HG02840 (cell line): ENCODE results near the gene RCAN1.

Experiments used
- ATAC-seq: cut with Tn5 transposase; IDR thresholded peaks from one replicate; pipeline ENCODE4 v1.9.1; 2021; ENCODE audit warnings: mild to moderate bottlenecking, moderate library complexity, moderate number of reproducible peaks; ENCODE audit not compliant: unreplicated experiment, low FRiP score

Gene RCAN1

DNA sequence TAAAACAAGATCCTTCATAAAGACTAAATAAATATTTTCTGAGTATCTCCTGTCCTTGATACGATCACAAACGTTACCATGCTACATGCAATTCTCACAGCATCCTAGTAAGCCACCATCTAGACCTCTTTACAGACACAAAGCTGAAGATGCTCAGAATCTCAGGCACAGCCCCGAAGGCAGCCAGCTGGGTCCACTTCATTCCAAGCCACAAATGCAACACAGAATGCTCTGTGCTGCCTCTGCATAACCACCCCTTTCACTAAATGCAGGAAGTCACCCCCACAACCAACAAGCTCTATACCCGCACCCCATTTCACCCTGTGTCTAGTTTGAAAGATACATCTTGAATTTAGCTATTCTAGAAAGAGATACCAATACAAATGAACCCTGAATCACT, 12.9 kb downstream of the RCAN1 start:
- no peak for ATAC-seq

DNA sequence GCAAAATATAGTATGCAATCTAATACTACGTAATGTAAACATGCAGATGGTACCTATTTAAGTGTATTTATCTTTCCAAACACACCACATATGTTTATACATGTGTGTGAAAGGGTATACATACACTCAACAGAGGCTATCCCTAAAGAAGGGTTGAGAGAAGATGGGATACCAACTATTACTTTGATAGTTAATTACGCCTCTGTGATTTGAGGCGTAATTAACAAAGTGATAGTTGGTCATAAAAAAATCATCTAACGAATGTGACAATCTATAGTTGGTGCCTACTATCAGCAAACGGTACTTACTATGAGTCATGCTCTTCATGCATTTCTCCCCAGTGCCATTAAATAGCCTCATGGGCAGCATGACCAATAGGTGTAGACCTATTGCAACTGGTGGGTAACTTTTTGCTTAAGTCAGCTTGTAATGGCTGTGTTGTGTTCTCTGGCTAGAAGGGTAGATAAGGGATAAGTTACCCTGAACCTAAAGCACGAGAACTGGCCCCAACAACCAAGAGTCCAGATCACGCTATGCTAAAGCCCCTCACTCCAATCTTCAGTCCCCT, 15.3 kb downstream of the RCAN1 start:
- ATAC-seq, result no peak

DNA sequence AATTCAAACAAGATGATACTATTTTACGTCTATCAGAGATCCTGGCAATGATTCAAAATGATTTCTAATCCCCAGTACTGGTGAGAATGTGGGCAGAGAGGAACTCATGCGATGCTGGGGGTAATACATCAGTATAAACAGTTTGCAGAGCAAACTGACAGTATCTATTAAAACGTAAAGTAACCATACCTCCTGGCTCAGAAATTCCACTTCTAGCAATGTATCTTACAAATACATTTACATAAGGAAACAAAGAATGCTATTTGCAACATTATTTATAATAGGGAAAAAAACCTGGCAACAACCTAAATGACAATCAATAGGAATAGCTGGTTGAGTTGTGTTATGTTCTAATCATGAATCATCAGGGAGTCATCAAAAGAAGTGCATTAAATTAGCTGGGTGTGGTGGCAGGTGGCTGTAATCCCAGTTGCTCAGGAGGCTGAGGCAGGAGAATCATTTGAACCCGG, 15.9 kb downstream of the RCAN1 start:
- no peak for ATAC-seq

DNA sequence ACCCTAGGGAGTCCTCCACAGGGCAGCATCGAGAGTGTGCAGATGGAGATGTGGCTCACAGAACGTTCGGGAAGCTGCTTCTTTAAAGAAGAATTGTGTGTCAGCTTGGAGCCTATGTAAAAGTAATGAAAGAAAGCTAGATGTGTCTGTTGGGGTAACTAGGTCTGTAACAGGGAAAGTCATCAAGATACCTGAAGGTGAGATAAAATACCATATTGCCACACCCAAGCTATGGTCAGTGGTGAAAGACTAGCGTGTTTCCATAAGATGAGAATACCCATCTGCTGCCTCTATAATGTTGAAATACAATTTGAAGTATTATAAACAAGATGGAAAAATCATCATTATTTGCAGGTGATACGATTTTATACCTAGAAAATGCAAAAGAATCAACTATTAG, 17.5 kb downstream of the RCAN1 start:
- ATAC-seq, result no peak

DNA sequence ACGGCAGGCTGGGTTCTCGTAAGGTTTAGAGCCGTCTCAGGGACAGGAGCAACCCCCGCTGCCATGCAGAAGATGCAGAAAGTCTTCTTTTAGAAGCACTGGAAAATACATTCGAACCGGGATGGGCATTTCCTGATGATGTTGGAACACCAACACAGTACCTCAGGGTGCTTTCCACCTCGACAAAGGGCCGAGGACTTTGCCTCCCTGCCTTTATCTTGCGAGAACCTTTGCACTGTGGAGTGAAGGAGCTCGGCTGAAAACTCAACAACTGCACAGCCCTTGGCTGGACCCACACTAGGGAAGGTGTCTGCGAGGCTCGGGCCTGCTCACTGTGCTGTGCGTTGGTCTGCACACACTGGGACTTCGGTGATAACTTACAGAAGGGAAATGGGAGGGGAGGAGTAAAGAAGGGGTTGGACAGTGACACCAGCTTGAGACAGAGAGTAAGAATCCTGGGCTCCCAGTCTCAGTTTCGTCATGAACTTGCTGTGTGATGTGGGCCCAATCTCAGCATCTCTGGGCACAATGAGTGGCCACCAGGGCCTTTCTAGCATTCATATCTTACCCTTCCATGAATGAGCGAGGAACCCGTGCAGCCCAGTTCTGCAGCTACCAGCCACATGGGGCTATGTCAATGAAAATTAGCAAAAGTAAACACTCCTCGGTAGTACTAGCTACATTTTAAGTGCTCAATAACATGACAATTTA, 18.2 kb downstream of the RCAN1 start:
- ATAC-seq, result no peak

DNA sequence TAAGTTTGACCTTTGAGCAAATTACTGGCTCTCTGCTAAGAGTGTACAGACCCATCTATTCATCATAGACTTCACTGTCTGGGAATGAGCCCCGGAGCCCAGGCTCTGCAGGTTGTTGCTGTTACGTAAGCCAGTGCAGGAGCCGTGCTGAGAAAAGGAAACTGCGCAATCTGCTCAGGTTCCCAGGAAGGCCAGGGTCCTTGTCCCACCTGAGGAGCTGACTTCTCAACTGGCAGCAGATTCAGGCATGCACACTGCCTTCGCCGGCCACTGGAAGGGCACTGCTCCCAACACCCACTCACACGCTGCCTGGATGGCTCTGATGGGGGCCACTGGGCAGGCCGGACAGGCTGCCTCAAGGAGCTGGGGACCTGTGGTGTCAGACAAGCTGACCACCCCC, 19.5 kb downstream of the RCAN1 start:
- no peak for ATAC-seq

DNA sequence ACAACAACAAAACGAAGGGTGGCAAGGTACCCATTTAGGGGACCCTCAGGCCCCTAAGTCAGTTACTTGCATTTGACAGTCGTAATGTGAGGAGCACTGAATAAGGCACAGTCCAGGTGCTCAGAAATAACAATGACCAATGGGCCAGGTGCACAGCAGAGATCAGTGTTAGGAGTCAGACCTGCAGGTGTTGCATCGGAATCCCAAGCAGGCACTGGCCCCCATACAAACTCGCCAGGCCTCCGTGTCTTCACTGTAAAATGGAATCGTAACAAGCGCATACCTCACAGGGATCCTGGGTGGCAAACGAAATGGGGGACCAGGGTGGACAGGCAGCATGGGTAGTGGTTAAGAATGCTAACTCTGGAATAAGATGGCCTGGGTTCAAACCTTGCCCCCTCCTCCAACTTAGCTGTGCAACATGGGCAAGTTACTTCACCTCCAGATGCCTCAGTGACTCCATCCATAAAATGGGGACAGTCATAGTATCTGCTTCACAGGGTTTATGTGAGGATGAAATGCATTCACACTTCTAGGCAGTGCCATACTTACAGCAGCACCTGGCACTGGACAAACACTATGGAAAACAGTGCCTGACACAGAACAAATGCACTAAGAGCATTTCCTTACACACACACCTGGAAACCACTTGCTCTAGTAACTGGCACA, 20.2 kb downstream of the RCAN1 start:
- ATAC-seq, result no peak

DNA sequence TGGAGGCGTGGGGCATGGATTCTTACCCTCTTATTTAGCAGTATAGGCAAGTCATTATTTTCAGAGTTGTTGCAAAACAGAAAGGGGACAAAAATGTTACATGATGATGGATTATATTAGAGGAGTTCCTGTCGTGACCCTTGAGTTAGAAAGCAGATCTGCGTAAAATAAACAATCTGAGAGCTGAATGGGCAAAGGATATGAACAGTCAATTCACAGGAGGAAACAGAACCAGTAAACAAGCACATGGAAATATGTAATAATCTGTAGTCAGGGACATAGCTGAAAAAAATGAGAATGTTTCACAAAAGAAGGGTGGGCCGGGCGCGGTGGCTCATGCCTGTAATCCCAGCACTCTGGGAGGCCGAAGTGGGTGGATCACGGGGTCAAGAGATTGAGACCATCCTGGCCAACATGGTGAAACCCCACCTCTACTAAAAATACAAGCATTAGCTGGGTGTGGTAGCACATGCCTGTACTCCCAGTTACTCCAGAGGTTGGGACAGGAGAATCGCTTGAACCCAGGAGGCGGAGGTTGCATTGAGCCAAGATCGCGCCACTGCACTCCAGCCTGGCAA, 20.9 kb downstream of the RCAN1 start:
- no peak for ATAC-seq

DNA sequence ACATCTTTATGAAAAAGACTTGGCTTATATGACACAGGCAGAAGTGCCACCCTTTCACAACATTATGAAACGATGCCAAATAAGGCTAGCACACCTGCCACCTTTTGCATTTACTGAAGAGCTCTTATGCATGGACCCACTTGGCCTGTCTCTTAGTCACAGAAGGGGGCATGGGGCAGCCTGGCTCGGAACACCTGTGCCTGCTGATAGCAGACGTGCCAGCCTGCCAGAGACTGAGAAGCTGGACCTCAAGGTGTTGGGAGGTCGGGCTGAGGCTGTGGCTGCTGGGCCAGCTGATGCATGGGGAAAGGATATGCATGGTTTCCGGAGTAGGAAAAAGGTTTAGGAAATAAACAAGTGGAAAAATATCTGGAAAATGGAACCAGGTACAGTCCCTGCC, 21.5 kb downstream of the RCAN1 start:
- no peak for ATAC-seq

DNA sequence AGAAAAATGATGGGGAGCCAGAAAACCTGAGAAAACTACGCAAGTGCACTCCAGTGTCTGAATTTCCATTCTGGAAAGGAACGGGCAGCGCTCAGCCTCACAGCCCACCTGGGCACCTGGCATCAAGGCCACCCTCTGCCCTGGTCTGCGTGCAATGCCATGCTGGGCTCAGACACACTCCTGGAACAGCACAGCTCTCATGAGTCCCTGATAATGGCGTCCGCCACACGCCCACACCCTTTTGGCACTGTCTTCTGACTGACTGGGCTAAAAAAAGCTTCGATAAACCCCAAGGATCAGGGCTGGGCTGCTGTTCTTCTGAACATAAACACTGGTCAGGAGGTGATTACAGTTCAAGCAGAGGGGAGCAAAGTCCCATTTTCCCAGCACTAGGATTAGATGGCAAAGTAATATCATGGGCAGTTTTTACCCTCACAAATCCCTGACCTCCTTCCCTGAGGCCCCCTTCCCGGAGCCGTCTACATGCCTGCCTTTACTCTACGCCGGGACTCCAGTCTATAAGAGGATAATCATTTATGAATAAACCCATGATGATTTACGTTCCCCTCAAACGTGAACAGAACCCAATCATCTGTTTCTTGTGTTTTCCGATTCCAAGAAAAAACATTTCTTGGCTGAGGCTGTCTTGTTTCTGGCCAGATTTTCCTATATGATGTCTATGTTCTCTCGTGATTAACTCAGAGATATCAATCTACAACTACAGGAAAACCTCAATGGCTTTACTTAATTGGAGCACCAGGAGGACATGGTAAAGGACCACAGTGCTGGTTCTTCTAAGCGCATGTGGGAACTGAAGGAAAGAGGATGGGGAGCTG, 22.6 kb downstream of the RCAN1 start:
- ATAC-seq, result no peak

DNA sequence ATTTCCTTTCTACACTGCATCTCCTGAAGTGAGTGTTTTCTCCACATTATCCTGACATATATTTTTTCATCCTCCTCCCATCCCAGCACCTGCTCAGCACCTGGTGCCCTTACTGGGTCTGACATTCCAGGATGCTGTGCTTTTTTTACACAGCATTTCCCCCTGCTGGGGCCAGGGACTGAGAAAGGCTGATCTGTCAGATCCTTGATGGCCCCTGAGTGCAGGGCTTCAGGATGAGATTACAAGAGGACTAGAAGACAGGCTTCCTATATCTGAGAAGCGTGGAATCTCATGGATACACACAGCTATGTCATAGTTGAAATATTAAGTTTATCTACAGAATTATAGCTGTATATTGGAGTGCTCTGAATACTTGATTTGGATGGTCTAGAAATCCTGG, 24.4 kb downstream of the RCAN1 start:
- no peak for ATAC-seq

DNA sequence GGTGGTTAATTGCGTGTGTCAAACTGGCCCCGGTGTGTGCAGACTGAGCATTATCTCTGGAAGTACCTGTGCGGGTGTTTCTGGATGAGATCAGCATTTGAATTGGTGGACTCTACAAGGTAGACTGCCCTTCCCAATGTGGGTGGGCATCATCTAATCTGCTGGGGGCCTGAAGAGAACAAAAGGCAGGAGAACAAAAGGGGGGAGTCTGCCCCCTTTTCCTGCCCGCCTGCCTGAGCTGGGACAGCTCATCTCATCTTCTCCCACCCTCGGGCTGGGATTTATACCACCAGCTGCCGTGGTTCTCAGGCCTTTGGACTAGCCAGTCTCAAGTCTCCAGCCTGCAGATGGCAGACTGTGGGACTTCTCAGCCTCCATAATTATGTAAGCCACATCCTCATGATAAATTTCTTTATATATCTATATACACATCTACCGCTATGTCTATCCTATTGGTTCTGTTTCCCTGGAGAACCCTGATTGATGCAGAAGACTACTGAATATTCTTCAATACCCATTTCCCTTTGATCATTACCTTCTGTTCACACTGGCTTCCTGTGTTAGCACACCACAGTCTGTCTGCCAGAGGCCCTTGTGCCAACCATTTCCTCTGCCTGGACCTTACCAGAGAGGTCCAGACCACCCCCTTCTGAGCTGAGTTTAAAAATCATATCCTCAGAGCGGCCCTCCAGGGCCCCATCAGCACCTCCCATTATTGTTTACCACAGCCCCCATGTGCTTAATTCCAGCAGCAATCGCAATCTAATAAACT, 25.2 kb downstream of the RCAN1 start:
- no peak for ATAC-seq

DNA sequence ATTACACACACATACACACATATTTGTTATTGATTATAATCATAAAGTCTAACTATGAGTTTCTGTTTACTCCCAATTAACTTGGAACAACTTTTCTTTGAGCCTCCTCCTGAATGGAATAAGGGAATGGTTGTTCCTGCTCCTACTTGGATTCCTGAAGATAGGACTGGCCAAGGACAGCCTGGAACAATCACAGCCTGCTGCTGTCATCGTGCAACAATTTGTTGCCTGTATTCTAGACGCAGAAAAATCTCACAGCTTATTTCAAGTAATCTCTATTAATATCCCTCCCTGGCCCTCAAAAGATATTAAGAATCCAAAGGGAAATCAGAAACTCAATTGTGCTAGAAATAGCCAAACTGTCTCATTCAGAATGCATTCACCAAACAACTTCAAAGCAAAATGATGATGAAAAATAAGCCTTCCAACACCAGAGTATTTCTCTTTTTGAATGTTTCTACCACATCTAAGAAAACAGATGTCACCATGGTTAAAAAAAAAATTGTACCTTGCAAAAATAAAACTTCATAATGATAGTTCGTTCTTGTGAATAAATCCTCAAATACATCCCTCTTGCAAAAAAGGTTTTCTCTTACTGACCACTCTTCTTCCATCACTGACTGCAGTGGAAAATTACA, 30.9 kb downstream of the RCAN1 start:
- no peak for ATAC-seq

DNA sequence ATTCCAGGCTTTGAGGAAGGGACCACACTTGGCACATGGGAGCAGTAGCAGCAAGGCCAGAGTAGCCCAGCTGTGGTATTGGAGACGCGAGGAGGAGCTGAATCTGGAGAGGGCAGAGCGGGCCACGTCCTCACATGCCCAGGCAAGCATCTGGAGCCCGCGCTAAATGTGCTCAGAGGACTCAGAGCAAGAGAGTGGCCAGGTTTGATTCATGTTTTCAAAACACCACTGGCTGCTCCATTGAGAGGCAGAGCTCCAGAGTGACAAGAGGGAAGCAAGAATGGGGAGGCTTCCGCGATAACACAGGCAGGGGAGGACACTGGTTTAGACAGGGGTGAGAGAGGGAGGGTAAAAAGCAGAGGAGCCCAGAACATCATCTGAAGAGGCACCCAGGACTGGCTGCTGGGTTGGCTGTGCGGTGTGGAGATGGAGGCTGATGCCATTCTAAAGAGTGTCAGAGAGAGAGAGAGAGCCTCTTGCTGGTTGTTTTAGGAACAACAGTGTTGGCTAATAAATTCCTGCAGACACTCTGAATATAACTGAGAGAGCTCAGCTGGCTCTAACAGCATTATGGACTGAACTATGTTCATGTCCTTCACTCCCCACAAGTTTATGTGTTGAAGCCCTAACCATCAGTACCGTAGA, 32.3 kb downstream of the RCAN1 start:
- no peak for ATAC-seq

DNA sequence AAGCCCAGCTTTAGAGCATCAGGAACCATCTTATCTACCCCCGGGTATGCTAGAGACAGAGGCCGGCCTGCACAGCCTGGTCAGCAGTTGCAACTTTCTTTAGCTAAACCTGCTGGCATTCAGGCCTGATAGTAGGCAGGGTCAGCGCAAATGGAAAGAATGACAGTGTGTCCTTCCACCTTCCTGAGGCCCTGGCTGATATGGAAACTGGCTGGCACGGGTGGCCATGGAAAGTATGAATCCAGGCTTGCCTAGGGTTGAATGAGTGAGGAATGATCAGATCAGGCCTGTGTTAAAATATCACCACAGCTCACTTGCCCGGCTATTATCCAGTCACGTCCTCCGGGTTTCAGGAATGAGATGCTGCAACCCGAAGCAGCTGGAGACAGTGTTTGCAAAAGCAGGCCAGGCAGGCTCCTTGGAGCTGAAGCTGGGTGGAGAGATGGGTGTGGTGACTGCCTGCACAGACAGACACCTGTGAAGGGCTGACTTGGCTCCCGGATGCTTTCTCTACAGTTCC, 34.7 kb downstream of the RCAN1 start:
- no peak for ATAC-seq

DNA sequence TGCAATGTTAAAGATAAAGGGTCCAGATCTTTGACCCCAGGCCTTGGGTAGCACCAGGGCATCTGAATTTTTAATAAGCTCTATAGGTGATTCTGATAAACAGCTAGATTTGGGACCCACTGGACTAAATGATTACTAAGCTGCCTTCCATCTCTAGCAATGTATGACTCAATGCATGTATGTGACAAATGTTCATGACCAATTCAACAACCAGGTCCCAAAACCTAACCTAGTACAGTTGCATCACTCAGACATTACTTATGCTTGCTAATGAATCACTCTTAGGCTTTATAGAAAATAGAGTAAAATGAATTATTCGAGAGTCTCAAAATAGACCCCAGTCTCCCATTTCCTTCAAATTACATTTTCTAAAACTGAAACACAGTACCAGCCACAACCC, 35.5 kb downstream of the RCAN1 start:
- ATAC-seq, result no peak

DNA sequence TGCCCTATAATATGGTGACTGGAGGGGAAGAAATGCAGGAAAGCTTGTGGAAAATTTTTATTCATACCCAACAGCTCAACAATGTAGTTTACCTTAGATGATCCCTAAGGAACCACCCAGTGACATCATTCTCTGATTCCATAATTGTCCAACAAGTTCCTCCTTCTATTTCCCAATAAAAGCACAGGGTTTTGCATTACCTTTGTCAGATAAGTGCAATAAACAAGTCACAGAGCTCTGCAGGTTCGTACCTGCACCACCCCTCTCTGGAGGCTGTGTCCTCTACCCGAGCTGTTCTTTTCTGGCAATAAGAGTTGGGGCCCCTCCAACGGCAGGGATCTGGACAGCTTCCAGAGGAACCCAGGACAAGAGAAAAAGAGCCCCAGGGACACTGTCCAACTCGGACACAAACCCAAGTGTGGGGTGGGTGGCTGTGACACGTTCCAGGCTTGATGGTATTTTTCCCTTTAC, 38.8 kb downstream of the RCAN1 start:
- no peak for ATAC-seq

DNA sequence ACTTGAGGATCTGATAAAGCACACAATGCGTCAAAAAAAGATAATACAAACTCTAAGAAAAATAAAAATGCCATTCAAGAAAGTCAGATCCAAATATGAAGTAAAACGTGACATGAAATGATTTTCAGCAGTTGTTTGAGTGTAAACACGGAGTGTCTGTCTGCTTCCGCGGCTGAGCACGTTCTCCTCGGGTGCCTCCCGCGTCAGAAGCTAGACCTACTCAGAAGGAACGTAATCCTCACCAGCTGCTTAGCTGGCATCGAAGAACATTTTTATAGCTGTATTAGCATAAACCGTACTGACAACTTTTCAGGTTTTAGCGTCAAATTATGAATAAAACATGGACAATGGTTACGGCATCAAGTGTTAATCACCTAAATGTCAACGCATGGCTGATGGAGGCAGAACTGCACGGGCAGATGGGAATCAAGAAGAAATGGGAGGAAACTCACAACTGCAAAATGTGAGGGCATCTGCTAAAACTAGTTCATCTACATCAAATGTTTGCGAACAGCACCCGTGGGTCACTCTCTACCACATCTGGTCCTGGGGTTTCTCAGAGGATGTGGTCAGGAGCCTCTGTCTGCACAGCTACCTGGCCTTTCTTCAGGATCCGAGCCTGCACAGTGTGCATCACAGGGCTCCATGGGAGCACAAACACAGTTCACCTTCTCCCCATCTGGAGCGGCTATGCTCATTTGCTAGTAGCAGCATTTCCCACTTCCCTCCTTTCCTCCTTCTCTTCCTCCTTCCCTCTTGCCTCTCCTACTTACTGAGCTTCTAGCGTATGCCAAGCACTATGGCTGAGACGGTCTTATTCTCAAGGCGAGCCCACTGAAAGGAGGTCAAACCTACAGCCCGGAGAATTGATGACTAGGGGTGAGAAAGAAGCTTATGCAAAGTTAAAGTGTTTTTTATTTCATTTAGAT, 40.0 kb downstream of the RCAN1 start:
- ATAC-seq, result no peak
